ENCODE measurements around the gene GPC6. TPM values are rescaled to one million over a fixed set of nuclear protein-coding genes. Genes with fewer than 3 reads are reported as not detected.

The GPC6 gene
- total RNA-seq, 2 donors from 2014 or later, result 35.9 to 61.9 TPM

DNA sequence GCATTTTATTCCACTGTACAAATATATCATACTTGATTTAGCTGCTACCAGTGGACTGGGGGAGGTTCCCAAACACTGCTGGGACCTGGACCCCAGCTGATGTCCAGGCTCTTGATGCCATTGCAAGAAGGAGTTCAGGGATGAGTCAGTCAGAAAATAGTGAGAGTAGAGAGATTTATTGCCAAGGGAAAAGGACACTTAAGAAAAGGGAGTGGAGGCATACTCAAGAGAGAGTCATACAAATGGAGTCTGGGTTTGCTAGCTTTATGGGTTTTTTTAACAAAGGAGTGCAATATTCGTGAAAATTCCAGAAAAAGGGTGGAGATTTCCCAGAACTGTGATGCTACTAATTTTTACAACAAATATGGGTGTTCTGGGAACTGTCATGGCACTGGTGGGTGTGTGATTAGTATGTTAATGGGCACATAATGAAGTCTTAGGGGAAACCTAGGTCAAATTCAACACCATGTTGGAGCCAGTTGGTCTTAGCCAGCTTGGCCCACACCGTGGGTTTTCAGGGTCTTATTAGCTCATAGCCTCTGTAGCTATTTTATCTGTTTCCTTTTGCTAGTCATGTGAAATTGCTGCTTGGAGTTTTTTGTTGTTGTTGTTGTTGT, 36.2 kb downstream of the GPC6 start:
- no peak for DNase-seq (ENCODE audit: low spot score)
- intact Hi-C loops (cut with DNase I), result no loop called here

DNA sequence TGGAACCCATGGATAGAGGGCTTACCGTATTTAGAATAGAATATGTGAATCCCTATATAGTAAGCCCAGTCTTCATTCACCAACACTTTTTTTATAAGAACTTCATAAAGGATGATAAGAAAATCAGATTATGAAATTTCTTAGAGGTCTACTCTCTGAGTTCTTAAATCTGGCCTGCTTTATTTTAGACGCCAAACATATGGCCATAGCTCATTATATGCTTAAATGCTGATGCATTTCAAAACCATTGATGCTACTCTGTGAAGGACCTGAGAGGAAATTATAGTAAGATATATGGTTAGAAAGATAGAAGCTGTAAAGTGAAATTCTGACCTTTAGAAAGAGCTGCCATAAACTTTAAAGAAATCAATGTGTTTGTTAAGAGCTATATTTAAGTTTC, 38.3 kb downstream of the GPC6 start:
- DNase-seq (ENCODE audit: low spot score), result no peak
- intact Hi-C loops (cut with DNase I), result no loop called here

DNA sequence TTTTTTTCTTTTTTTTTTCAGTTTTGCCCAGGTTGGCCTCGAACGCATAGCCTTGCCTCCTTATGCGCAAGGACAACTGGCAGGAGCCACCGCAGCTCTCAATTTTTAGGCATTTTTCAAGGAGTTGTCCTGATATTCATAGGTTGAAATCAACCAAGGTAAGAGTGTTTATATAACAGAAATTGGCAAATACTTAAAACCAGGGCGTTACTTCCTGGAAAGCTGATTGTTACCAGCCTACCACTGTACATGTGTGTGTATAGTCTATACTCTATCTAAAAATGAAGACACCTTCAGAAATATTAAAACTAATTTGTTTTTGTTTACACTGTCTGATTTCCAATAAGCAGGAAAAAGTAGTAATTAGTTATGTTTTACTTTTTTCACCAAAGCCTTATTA, 39.2 kb downstream of the GPC6 start:
- intact Hi-C loops (cut with DNase I), result no loop called here
- DNase-seq (ENCODE audit: low spot score), result no peak

DNA sequence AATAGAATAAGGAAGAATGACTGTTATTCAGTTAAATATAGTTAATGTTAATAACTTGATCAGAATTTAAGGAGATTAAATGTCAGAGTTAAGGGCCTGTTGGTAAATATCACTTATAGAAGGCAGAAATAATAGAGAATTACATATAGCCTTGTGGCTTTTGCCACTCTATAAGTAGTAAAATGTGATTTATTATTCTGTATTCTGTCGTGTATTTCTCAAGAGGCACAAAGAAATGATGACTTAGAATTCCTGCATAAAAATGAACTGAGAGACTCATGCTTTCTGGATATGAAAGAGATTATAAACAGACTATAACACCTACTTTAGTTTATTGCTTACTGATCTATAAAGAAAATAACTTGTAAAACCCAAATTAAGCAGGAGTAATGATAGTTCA, 40.1 kb downstream of the GPC6 start:
- intact Hi-C loops (cut with DNase I), result no loop called here

DNA sequence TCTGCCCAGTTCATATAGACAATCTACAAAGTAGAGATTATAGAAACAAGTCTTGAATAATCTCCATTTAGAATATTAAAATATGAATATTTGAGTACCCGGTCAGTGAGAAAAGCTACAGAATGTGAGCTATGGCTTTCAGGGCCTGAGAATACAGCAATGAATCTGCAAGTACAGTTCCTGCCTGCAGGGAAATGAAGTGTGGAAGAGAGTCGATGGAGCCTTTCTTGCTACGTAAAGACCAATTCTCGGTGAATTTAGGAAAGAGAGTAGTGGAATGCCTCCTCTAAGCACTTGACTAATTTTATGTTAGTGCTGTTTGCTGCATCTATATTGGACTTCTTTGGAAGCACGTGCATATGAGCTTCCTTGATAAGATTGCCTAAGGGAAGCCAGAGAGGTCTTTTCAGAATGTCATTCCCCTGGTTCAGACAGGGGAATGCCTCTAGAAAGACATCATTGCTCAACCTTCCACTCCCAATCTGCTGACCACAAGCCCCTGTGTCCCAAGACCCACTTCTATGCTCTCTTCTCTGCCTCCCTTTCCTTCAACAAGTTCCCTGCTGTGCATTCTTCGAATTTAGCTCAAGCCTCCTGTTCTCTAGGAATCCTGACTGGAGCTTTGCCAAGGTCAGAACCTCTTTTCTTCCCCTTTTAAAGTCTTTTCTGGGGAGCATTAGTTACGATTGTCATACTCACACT, 41.9 kb downstream of the GPC6 start:
- intact Hi-C loops (cut with DNase I), result no loop called here
- DNase-seq (ENCODE audit: low spot score), result no peak

More for the DNA sequence above, 40.1 kb downstream of the GPC6 start:
- DNase-seq (ENCODE audit: low spot score), result no peak

DNA sequence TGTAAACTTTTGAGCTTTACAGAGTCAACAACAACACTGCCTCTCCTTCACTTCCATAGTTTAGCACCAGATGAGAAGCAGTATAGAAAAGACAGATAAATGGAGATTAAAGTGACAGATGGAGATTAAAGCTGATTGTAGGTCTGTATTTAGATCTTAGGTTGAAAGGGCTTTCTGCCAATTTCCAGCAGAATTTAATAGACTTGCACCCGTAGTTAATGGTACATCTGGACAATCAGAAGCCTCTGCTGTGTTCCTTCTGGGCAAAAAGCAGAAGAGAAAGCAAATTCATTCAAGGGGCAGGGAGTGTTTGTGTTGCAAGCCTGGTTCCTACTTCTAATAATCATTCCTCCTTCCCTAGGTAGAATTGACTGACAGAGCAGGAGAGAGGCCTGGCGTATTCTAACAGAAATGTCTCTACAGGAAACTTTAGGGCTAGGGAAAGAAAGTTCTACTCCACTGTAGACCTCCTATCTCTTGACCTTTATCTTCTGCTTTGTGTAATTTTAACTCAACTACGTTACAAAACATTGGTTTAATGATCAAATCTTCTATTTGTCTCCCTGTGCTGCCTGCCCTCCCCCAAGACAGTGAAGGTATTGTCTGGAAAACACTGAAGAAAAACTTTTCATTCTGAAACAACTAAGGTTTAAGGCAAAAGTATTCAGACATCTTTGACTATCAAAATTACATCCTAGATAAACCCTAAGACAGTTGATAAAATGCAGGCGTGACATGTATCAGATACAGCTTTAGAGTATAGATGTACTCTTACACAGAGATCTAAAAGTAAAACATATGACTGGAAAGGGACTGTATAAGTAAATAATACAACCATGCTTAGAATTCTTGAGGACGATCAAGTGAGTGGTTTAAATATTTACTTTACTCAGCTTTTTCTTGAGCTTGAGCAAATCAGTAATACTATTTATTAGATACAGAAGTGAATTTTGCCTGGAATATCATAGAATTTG, 44.4 kb downstream of the GPC6 start:
- intact Hi-C loops (cut with DNase I), result no loop called here

DNA sequence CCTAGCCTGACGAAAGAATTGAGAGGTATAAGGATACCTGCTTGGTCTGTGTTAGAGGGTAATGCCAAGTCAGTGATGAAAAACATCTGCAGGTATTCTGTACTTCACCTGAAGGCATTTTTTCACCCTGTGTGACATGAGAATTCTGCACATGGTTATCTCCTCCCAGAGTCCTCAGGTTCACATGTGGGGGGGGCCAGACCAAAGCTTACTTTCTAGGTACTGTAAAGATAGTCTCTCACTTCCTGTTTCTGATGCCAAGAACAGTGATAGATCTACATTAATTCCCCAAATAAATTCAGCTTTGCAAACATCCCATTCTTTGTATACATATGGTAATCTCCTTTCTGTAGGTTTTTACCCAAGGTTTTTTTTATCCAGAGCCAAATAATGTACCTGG, 53.4 kb downstream of the GPC6 start:
- intact Hi-C loops (cut with DNase I), result no loop called here

More for the DNA sequence above, 44.4 kb downstream of the GPC6 start:
- no peak for DNase-seq (ENCODE audit: low spot score)

DNA sequence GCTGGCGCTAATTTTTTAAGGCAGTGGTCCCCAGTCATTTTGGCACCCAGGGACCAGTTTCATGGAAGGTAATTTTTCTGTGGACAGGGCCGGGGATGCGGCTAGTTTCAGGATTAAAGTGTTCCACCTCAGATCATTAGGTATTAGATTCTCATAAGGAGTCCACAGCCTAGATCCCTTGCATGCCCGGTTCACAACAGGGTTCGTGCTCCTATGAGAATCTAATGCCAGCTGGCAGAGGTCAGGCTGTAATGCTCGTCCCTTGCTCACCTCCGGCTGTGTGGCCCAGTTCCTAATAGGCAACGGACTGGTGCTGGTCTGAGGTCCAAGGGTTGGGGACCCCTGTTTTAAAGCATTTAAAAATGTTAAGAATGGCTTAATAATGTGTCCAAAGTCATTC, 54.1 kb downstream of the GPC6 start:
- intact Hi-C loops (cut with DNase I), result no loop called here
- no peak for DNase-seq (ENCODE audit: low spot score)

More for the DNA sequence above, 53.4 kb downstream of the GPC6 start:
- no peak for DNase-seq (ENCODE audit: low spot score)

DNA sequence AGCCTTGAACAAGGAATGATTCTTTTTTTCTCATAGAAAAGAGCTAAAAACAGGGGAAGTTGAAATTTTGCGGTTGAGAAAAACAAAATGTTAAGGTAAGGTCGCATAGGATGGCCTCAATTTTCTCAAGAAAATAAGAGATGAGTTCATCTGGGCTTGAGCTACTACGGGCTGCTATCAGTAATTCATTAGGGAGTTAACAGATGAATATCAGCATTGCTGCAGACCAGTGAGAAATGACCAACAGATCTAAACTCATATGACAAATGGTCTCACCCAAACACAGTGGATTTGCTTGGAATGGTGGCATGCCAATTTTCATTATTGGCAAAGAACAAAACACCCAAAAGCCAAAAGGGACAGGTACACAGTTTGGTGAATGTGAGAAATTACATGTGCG, 56.6 kb downstream of the GPC6 start:
- intact Hi-C loops (cut with DNase I), result no loop called here

DNA sequence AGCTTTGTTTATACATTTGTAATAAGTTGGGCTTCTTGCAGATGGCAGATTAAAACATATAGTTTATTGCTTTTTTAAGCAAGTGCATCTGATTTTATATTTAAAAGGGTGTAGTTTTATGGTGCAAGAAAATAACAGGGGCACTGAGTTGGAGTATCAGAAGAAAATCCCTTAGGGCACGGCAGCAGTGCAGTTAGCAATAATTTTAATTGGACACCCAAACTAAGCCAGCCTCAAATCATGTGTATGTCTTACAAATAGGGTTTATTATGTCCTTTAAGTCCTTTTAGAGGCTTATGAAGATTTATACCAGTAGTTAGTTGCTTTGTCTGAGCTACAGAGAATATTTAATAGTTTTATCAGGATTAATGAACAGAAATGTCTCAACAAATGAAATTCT, 57.5 kb downstream of the GPC6 start:
- intact Hi-C loops (cut with DNase I), result no loop called here
- DNase-seq (ENCODE audit: low spot score), result no peak

More for the DNA sequence above, 56.6 kb downstream of the GPC6 start:
- DNase-seq (ENCODE audit: low spot score), result no peak

DNA sequence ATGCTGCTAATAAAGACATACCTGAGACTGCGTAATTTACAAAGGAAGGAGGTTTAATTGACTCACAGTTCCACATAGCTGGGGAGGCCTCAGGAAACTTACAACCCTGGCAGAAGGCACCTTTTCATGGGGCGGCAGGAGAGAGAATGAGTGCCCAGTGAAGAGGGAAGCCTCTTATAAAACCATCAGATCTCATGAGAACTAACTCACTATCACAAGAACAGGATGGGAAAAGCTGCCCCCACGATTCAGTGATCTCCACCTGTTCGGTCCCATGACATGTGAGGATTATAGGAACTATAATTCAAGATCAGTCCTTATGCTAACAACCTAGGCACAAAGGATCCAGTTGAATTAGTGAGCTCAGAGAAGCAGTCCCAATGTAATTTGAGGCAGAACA, 59.4 kb downstream of the GPC6 start:
- DNase-seq (ENCODE audit: low spot score), result no peak
- intact Hi-C loops (cut with DNase I), result no loop called here

DNA sequence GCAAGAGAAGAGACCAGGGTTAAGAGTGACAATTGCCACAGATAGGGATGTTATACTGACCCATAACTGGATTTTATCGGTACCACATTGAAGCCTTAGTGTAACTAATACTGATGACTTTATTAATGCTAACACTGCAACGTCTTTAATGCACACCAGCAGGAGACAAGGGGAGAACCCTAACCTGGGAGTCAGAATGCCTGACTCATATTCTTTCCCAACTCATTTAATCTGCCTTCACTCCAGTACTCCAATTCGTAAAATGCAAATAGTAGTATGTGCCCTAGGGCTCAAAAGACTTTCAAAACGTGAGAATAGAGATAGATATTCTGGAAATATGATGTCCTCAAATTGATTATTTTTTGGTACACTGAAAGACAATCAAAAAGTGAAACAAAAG, 62.4 kb downstream of the GPC6 start:
- no peak for DNase-seq (ENCODE audit: low spot score)
- intact Hi-C loops (cut with DNase I), result no loop called here

DNA sequence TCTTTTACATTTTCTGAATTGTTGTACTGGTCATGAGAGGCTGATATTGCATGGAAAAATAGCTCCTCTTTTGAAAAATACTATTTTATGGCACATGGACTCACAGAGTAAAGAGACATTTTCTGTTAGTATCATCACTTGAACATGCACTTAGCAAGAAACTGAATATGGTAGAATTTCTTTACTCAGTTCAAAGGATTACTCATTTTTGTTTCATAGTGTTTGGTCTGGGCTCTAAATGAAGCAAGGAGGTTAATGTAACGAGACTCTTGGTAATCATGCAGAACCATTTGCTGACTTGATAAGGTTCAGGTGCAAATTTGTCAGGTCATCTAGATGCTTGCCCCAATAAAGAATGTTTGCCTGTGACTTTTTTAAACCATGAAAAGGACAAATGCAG, 63.2 kb downstream of the GPC6 start:
- no peak for DNase-seq (ENCODE audit: low spot score)
- intact Hi-C loops (cut with DNase I), result no loop called here

DNA sequence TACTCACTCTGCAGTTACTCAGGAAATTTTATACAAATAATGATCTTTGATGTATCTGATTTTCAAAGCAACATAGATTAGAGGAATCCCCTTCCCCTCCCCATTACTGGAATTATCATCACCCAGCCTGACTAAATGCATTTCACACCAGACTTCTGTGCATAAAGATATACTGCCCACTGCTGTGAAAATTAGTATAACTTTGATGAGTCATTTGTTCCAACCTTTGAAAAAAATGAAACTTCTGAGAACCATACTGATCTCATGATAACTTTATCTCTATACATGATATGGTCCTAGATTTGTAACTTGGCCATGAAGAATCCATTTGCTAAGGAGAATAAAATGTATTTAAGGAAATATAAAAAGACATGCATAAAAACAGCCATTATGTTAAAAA, 63.9 kb downstream of the GPC6 start:
- no peak for DNase-seq (ENCODE audit: low spot score)
- intact Hi-C loops (cut with DNase I), result no loop called here

DNA sequence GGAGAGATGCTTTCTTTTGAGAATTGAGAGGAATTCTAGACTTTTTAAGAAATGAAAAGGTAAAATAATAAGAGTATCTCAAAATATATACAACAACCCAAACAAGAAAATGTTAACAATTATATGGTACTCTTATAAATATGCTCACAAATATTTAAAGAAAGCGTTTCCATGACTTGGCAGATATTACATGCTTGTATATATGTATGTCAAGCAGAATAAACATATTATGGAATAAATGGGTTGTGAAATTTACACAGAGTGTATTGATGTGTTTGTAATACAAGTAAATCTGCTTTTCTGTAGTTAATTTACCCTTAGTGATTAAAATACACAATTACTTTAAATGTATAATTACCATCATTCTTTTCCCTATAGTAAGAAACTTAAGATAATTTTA, 65.8 kb downstream of the GPC6 start:
- intact Hi-C loops (cut with DNase I), result no loop called here
- DNase-seq (ENCODE audit: low spot score), result no peak

DNA sequence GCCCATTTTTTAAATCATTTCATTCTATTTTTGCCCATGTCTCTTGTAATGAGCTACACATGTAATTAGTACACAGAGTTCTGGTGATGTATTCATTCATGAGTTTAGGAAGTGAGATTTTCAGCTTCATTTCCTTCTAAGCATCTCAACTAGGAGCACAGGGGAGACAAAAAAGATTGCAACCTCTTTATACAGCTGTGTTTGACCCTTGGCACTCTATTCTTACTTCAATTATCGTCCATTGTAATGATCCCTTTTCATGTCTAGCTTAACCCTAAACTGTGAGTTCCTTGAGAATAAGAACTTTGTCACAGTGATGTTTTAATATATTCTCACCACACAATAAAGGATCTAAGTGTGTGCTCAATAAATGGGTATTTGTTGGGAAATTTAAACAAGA, 67.1 kb downstream of the GPC6 start:
- no peak for DNase-seq (ENCODE audit: low spot score)
- intact Hi-C loops (cut with DNase I), result no loop called here

DNA sequence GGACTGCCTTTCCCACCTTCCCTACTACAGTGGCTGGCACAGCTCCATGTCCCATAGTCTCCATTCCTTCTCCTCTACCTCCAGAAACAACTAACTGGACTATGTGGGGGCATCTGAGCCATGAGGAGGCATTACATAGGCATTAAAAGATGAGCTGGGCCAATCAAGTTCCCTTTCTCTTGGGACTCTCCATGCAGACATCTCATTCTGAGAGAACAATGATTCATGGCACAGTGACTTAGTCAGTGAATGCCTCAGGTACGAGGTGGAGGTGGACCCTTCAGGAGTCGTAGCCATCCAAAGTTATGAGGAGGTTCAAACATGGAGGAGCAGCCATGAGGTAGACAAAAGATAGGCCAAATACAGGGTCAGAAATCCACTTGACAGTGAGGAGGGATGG, 70.0 kb downstream of the GPC6 start:
- intact Hi-C loops (cut with DNase I), result no loop called here
- DNase-seq (ENCODE audit: low spot score), result no peak

DNA sequence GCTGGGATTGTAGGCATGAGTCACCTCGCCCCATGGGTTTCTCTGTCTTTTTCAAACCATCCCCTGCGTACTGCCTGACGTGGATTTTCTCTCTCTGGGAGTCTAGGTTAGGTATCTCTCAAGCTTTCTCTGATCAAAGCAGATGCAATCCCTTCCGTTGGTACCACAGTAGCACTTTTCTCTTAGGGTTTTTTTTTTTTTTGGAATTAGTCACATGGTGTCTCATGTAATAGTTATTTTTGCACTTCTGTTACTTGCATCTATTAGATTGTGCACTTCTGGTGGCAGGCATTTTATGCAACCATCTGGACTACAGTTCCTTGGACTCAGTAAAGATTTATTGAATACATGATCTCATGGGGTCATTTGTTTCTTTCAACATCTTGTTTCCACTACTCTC, 72.1 kb downstream of the GPC6 start:
- intact Hi-C loops (cut with DNase I), result no loop called here
- DNase-seq (ENCODE audit: low spot score), result no peak

DNA sequence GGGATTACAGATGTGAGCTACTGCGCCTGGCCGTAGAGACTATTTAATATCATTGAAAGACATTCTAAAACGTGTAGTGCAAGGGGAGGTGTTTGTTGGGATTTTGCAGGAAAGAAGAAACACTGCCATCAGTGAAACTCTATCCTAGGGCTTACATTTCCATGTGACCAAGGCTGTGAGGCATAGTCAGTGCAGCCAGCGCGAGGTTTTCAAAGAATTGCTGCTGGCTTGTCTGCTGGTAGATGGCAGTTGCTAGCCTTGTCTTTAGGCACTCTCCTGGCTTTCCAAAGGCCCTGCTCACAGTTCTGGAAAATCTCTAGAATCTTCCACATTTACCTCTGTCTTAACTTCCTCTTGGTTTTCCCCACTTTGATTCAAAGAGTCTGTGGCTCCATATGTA, 77.5 kb downstream of the GPC6 start:
- intact Hi-C loops (cut with DNase I), result no loop called here
- DNase-seq (ENCODE audit: low spot score), result no peak

DNA sequence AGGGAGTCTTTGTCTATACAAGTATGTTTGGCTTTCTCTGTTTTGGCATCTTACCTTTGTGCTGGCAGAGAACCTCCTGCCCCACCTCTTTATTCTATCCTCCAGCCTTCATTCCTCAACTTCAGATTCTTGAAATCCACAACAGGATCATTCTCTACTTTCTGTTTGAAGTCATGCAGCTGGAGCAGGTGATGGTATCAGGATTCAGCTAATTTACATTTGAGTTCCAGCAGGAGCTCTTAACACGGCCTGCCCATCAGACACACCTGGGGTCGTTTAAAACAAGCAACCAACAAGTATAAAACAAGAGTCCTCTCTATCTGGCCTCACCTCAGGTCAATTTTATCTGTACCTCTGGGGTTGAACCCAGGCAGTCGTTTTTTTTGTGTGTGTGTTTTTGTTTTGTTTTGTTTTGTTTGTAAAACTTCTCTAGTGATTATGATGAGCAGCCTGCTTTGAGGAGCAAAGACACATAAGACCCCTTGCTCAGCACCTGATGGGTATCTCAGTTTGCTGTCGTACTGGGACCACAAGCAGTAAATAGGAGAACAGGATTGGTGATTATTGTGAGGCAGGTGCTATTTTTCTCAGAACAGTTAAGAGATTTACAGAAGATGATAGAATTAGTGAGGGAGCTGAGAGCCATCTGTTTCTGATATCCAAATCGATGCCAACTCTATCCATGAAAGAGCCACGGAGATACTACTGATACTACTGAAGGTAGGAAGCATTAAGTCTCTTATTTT, 78.4 kb downstream of the GPC6 start:
- intact Hi-C loops (cut with DNase I), result no loop called here
- DNase-seq (ENCODE audit: low spot score), result no peak
